NB4 (cell line): ENCODE measurements around the gene ZNF618.

Experiments
- DNase-seq: peaks from one replicate; pipeline ENCODE4 v3.0.0; 2010; ENCODE audit warnings: low read depth
- H3K4me3 ChIP-seq: one replicate; pipeline ENCODE4 v1.5.1; 2011; ENCODE audit warnings: mild to moderate bottlenecking, low read depth, low read length, moderate library complexity
- MYC ChIP-seq: IDR thresholded peaks from 2 replicates; pipeline ENCODE4 v1.6.1; 2011; ENCODE audit warnings: low read depth, low read length
- POLR2A ChIP-seq: IDR thresholded peaks from 2 replicates; pipeline ENCODE4 v1.6.1; 2011; ENCODE audit warnings: mild to moderate bottlenecking; ENCODE audit not compliant: insufficient read length; ENCODE audit errors: extremely low read depth
- TF ChIP-seq, protein P1 (sequence below): IDR thresholded peaks from one replicate; pipeline ENCODE4 v1.5.1; 2012; ENCODE audit warnings: low read depth, low read length
- TF ChIP-seq, protein P2 (sequence below): IDR thresholded peaks from 2 replicates; pipeline ENCODE4 v1.6.1; 2011; ENCODE audit warnings: low read depth, low read length

The ZNF618 gene

DNA sequence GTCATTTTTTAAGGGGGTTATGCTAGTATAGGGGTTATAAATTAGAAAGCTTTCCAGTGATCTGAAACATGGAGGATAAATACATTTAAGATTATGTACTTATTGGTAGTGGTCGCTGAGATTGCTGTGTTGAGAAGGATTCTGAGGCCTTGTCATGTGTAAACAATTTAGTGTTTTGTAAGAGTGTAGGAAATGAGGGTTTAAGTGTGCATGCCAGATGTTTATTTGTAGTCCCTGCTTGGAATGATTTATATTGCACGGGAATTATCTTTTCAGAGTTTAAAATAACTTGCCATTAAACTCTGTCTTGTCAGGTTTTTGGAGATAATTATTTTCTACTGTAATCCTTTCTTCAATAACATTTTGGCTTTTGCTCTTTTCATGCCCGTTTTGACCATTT, 19.4 kb downstream of the ZNF618 start:
- DNase-seq: no peak
- no peak overlapping the region for H3K4me3 ChIP-seq
- TF ChIP-seq POLR2A: no peak
- TF ChIP-seq, protein P1, sequence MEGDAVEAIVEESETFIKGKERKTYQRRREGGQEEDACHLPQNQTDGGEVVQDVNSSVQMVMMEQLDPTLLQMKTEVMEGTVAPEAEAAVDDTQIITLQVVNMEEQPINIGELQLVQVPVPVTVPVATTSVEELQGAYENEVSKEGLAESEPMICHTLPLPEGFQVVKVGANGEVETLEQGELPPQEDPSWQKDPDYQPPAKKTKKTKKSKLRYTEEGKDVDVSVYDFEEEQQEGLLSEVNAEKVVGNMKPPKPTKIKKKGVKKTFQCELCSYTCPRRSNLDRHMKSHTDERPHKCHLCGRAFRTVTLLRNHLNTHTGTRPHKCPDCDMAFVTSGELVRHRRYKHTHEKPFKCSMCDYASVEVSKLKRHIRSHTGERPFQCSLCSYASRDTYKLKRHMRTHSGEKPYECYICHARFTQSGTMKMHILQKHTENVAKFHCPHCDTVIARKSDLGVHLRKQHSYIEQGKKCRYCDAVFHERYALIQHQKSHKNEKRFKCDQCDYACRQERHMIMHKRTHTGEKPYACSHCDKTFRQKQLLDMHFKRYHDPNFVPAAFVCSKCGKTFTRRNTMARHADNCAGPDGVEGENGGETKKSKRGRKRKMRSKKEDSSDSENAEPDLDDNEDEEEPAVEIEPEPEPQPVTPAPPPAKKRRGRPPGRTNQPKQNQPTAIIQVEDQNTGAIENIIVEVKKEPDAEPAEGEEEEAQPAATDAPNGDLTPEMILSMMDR: no peak
- no peak for TF ChIP-seq MYC
- TF ChIP-seq, protein P2, sequence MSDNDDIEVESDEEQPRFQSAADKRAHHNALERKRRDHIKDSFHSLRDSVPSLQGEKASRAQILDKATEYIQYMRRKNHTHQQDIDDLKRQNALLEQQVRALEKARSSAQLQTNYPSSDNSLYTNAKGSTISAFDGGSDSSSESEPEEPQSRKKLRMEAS: no peak

DNA sequence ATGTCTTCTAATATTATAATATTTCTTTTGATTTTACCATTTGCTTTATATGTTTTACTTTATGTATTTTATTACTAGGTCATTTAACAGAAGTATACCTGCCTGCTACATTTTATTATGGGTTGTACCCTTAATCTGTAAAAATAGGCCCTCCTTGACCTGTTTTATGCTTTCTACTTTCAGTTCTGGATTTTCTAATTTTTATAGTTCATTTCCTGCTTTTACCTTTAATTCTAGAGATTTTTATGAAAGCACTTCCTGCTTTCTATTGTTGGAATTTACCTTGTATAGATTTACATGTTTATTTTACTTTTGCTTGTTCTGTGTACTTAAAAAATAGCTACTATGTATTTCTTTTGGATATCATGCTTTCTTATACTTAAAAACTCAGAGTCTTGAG, 20.6 kb downstream of the ZNF618 start:
- TF ChIP-seq, protein P1: no peak
- TF ChIP-seq, protein P2: no peak
- TF ChIP-seq POLR2A (no peak), MYC (no peak)
- no peak overlapping the region for H3K4me3 ChIP-seq
- no peak for DNase-seq

DNA sequence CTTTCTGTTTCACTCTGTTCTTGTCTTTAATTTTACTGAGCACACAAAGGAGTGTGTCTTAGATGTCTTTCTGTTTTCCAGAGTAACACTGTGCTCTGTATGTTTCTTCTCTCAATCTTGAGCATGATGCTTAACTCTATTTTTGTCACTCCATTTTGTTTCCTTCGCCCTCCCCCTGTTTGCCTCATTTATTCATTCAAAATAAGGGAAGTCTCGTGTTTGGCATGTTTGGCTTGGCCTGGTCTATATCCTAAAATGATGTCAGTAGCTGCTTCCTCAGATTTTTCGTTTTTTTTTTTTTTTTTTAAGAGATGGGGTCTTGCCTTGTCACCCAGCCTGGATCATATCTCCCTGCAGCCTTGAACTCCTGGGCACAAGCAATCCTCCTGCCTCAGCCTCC, 22.0 kb downstream of the ZNF618 start:
- TF ChIP-seq, protein P2: no peak
- TF ChIP-seq POLR2A (no peak), MYC (no peak)
- TF ChIP-seq, protein P1: no peak

DNA sequence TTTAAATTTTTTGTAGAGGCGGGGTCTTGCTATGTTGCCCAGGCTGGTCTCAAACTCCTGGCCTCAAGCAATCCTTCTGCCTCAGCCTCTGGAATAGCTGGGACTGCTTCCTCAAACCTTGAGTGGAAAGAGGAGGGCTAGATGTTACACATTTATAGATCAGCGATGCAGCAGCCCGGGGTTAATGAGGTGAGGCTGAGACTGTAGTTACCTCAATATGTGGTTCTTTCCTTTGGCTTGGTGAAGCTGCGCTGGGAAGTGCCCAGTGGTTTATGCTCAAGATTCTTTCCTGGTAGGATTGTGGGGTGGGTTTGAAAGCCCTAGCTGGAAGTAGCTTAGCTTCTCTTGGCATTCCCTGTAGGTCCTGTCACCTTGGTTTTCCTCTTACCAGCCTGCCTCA, 22.5 kb downstream of the ZNF618 start:
- TF ChIP-seq, protein P2: no peak
- no peak for TF ChIP-seq POLR2A
- TF ChIP-seq, protein P1: no peak
- TF ChIP-seq MYC: no peak
- no peak overlapping the region for H3K4me3 ChIP-seq
- DNase-seq: no peak

More for the DNA sequence above, 22.0 kb downstream of the ZNF618 start:
- DNase-seq: no peak
- H3K4me3 ChIP-seq: no peak overlapping the region

DNA sequence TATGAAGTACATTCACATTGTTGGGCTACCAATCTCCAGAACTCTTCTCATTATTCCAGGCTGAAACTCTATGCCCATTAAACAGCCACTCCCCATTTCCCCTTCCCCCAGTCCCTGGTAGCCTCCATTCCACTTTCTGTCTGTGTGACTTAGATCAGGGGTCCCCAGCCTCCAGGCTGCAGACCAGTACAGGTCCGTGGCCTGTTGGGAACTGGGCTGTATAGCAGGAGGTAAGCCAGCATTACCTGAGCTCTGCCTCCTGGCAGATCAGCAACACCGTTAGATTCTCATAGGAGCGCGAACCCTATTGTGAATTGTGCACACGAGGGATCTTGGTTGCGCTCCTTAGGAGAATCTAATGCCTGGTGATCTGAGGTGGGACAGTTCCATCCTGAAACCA, 23.1 kb downstream of the ZNF618 start:
- DNase-seq: no peak

More for the DNA sequence above, 23.1 kb downstream of the ZNF618 start:
- TF ChIP-seq, protein P1: no peak
- TF ChIP-seq MYC (no peak), POLR2A (no peak)
- TF ChIP-seq, protein P2: no peak
- H3K4me3 ChIP-seq: no peak overlapping the region
